ENCODE measurements around the gene TAGAP.

DNA sequence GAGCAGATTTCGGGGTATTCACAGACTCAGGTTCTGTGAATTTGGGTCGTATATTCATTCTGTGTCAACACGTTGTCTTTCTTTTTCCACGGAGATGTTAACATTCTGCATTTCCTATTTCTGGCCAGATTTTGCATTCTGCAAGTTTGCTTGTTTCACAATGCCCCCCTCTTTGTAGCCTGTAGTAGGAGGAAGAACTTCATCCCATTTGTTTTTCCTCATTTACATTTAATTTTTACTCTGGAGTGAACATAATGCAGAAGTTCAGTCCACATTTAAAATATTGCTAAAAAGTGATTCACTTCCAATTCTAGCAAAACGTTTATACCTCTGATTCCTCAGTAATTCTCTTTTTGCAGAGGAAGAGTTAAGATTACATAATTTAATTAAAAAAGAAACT, 12.9 kb downstream of the TAGAP start:
- TF ChIP-seq POLR2AphosphoS5 (IDR thresholded peaks at IDR 0.05; ENCODE audit: low read depth, low read length) = no peak
- TF ChIP-seq, protein P1, sequence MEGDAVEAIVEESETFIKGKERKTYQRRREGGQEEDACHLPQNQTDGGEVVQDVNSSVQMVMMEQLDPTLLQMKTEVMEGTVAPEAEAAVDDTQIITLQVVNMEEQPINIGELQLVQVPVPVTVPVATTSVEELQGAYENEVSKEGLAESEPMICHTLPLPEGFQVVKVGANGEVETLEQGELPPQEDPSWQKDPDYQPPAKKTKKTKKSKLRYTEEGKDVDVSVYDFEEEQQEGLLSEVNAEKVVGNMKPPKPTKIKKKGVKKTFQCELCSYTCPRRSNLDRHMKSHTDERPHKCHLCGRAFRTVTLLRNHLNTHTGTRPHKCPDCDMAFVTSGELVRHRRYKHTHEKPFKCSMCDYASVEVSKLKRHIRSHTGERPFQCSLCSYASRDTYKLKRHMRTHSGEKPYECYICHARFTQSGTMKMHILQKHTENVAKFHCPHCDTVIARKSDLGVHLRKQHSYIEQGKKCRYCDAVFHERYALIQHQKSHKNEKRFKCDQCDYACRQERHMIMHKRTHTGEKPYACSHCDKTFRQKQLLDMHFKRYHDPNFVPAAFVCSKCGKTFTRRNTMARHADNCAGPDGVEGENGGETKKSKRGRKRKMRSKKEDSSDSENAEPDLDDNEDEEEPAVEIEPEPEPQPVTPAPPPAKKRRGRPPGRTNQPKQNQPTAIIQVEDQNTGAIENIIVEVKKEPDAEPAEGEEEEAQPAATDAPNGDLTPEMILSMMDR (IDR thresholded peaks at IDR 0.05) = no peak
- no peak for TF ChIP-seq TCF7L2 (IDR thresholded peaks at IDR 0.05; ENCODE audit: low read depth, low read length)
